Measurements from ENCODE around the gene HMGXB3. TPM values are rescaled to one million over a fixed set of nuclear protein-coding genes. Genes with fewer than 3 reads are reported as not detected.

Gene HMGXB3
- total and polyA plus RNA-seq, 2 experiments from 2014 or later, result 16.7 to 51.0 TPM

DNA sequence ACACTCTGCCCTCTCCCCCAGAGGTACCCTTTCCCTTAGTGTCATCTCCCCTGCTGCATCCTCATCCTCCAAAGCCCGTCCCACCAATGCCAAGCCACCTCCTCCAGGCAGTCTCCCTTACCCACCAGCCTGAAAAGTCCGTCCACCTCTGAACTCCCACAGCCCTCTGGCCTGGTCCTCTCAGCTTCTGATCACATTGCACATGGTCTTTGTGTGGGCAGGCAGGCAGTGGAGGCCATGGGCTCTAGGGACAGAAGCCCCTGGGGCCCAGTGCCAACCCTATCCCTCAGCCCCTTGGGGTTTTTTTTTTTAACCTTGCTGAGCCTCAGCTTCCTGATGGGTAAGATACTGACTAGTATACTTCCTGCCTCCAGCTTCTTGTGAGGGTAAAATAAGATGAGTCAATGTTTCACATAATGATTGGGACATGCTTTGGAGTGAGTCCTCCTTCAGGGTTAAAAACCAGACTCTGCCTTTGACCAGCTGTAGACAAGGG is 66.4 kb downstream of the HMGXB3 start:
- no peaks in the 10 kb centered on the region for H3K36me3 ChIP-seq
- no peaks in the 10 kb centered on the region for H3K27me3 ChIP-seq
- H3K4me3 ChIP-seq, result no peak overlapping the region
- H3K9me3 ChIP-seq (ENCODE audit: low read depth), result no peaks in the 10 kb centered on the region
- no peak for TF ChIP-seq CTCF (IDR thresholded peaks at IDR 0.05; ENCODE audit: low read depth, low read length)
- H3K27ac ChIP-seq, result no peak overlapping the region
- DNase-seq (ENCODE audit: low read depth in 1 of 2, low spot score in 1 of 2), result peak in 1 of 2 donors; percentile 68
- no peaks in the 10 kb centered on the region for H3K4me1 ChIP-seq (ENCODE audit: low read depth)

GRCh38 chr5:150067405-150067960 is 66.9 kb downstream of the HMGXB3 start:
- Histone ChIP-seq H3K4me3 (no peak overlapping the region), H3K9me3 (ENCODE audit: low read depth) (no peaks in the 10 kb centered on the region), H3K27me3 (no peaks in the 10 kb centered on the region), H3K36me3 (no peaks in the 10 kb centered on the region), H3K27ac (no peak overlapping the region), H3K4me1 (ENCODE audit: low read depth) (no peaks in the 10 kb centered on the region)
- no peak for DNase-seq (ENCODE audit: low read depth in 1 of 2, low spot score in 1 of 2)
- TF ChIP-seq CTCF (IDR thresholded peaks at IDR 0.05; ENCODE audit: low read depth, low read length), result no peak

DNA sequence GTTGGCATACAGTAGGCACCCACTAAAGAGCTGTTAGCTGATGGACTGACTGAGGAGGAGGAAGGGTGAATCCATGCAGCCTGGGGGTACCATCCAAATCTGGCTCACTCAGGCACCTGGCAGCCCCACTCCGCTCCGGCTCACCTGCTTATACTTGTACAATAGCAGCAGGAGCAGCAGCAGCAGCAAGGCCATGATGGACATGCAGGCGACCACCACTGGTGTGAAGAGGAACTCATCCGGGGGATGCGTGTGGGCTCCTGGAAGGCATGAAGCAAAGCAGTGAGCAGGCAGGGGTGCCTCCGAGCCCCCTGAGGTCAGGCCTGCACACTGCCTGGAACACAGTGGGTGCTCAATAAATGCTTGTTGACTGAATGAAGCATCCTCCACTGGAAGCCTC is 67.5 kb downstream of the HMGXB3 start:
- no peak for TF ChIP-seq CTCF (IDR thresholded peaks at IDR 0.05; ENCODE audit: low read depth, low read length)
- DNase-seq (ENCODE audit: low read depth in 1 of 2, low spot score in 1 of 2), result no peak
- Histone ChIP-seq H3K27ac (no peak overlapping the region), H3K4me3 (no peak overlapping the region), H3K27me3 (no peaks in the 10 kb centered on the region), H3K4me1 (ENCODE audit: low read depth) (no peaks in the 10 kb centered on the region), H3K9me3 (ENCODE audit: low read depth) (no peaks in the 10 kb centered on the region), H3K36me3 (no peaks in the 10 kb centered on the region)

DNA sequence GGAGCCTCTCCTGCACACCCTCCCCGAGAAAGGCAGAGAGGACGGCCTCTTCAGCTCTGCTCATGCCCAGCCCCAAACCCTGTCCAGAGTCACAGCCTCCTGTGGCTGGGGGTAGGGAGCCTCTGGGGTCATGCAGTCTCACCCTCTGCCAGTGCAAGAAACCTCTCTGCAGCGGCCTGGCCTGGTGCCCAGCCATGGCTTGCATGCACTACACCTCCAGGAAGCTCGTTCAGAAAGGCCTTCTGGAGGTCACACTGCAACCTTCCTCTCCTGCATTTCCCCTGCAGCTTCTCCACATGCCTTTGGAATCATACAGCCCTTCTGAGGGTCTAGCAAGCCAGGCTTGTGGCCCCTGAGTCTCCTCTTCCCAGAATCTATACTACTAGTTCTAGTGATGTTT is 67.9 kb downstream of the HMGXB3 start:
- no peaks in the 10 kb centered on the region for H3K36me3 ChIP-seq
- TF ChIP-seq CTCF (IDR thresholded peaks at IDR 0.05; ENCODE audit: low read depth, low read length), result no peak
- no peak overlapping the region for H3K27ac ChIP-seq
- no peaks in the 10 kb centered on the region for H3K4me1 ChIP-seq (ENCODE audit: low read depth)
- H3K4me3 ChIP-seq, result no peak overlapping the region
- peak; percentile 32 to 33 for DNase-seq (ENCODE audit: low read depth in 1 of 2, low spot score in 1 of 2)
- no peaks in the 10 kb centered on the region for H3K27me3 ChIP-seq
- no peaks in the 10 kb centered on the region for H3K9me3 ChIP-seq (ENCODE audit: low read depth)

DNA sequence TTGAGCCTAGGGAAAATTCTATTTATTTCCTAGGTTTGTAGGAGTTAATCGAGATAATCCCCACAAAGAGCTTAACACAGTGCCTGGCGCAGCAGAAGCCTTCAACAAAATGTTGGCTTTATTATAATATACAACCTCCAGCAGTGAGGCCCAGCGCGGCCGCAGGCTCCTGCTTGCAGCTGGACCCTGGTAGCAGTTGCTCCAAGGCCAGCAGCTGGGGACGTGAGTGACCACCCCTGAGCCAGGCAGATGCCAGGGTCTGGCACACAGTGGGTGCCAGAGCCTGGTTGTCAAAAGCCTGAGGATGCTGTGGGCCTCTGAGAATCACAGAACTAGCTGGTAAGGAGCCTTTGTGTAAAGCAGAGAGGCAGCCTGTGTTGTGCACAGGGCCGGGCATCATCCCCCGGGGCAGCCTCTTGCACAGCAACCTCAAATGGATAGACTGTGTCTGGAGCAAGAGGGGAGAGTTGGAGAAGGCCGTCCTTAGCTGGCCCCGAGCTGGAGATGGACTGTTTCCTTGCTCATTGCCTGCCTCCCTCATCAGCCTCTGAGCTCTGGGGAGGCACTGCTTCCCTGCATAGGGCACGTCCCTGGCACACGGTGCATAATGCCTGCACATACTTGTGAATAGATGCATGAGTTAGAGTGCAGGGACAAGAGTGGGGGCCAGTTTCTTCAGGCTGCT is 68.6 kb downstream of the HMGXB3 start:
- Histone ChIP-seq H3K27me3 (no peaks in the 10 kb centered on the region), H3K27ac (no peak overlapping the region), H3K4me1 (ENCODE audit: low read depth) (no peaks in the 10 kb centered on the region), H3K36me3 (no peaks in the 10 kb centered on the region), H3K4me3 (no peak overlapping the region), H3K9me3 (ENCODE audit: low read depth) (no peaks in the 10 kb centered on the region)
- no peak for TF ChIP-seq CTCF (IDR thresholded peaks at IDR 0.05; ENCODE audit: low read depth, low read length)
- no peak for DNase-seq (ENCODE audit: low read depth in 1 of 2, low spot score in 1 of 2)
